ENCODE measurements around the gene EPHA3. TPM values are rescaled to one million over a fixed set of nuclear protein-coding genes. Genes with fewer than 3 reads are reported as not detected.

The EPHA3 gene
- total RNA-seq, 2 donors from 2014 or later, result 0.15 to 0.18 TPM

DNA sequence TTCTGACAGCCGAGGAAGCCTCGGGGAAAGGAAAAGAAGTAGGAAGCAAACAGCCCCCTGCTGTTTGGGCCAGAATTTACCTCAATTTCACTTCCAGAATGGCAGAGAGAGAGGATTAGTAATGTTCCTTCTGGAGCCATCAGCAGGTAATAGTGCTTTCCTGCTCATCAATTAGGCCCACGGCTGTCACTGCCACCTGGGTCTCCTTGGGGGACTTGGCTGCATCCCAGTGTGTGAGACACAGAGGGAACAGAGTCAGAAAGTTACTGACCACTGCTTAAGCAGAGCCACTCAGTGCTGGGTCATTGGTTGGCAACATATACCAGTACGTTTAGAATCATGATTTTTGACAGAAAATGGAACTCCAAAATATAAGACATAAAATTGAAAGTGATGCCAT, 397.0 kb downstream of the EPHA3 start:
- Histone ChIP-seq H3K9ac (ENCODE audit: extremely low read depth, low read length, poor library complexity, severe bottlenecking) (no peak overlapping the region), H3K27me3 (ENCODE audit: control insufficient read depth, insufficient read depth, low read length, poor library complexity, severe bottlenecking) (no peaks in the 10 kb centered on the region), H3K36me3 (ENCODE audit: control insufficient read depth, insufficient read depth, low read length) (no peaks in the 10 kb centered on the region), H3K27ac (ENCODE audit: low read depth, low read length) (no peak overlapping the region), H3K4me3 (ENCODE audit: low read length) (no peak overlapping the region), H3K9me3 (ENCODE audit: control insufficient read depth, low read length) (no peaks in the 10 kb centered on the region), H3K4me1 (ENCODE audit: control insufficient read depth, insufficient read depth, low read length) (no peaks in the 10 kb centered on the region)
- Mint-ChIP-seq H3K36me3 (ENCODE audit: low read depth) (no peaks in the 10 kb centered on the region), H3K9me3 (no peaks in the 10 kb centered on the region), H3K27ac (no peak overlapping the region), H3K27me3 (ENCODE audit: insufficient read depth) (no peaks in the 10 kb centered on the region), H3K4me3 (no peak overlapping the region), H3K4me1 (peaks cover 1% of the 10 kb centered on the region)
- TF ChIP-seq CTCF (conservative IDR thresholded peaks at IDR 0.05), result no peak
- DNase-seq, result no peak
- WGBS, 2 experiments (ENCODE audit: insufficient coverage in 1 of 2, insufficient read length in 1 of 2), result 89 to 94% methylated on average over 3 to 4 of the region's 4 CpGs

GRCh38 chr3:89506462-89507103, 399.2 kb downstream of the EPHA3 start:
- Mint-ChIP-seq H3K36me3 (ENCODE audit: low read depth) (no peaks in the 10 kb centered on the region), H3K4me1 (peaks cover 1% of the 10 kb centered on the region), H3K27me3 (ENCODE audit: insufficient read depth) (no peaks in the 10 kb centered on the region), H3K4me3 (no peak overlapping the region), H3K27ac (no peak overlapping the region), H3K9me3 (no peaks in the 10 kb centered on the region)
- Histone ChIP-seq H3K4me1 (ENCODE audit: control insufficient read depth, insufficient read depth, low read length) (no peaks in the 10 kb centered on the region), H3K36me3 (ENCODE audit: control insufficient read depth, insufficient read depth, low read length) (no peaks in the 10 kb centered on the region), H3K4me3 (ENCODE audit: low read length) (no peak overlapping the region), H3K9me3 (ENCODE audit: control insufficient read depth, low read length) (no peaks in the 10 kb centered on the region), H3K27ac (ENCODE audit: low read depth, low read length) (no peak overlapping the region), H3K9ac (ENCODE audit: extremely low read depth, low read length, poor library complexity, severe bottlenecking) (no peak overlapping the region), H3K27me3 (ENCODE audit: control insufficient read depth, insufficient read depth, low read length, poor library complexity, severe bottlenecking) (no peaks in the 10 kb centered on the region)
- TF ChIP-seq CTCF (conservative IDR thresholded peaks at IDR 0.05), result no peak
- no peak for DNase-seq
- WGBS, 2 experiments (ENCODE audit: insufficient coverage in 1 of 2, insufficient read length in 1 of 2), result 92 to 96% methylated on average over 2 to 3 of the region's 3 CpGs

DNA sequence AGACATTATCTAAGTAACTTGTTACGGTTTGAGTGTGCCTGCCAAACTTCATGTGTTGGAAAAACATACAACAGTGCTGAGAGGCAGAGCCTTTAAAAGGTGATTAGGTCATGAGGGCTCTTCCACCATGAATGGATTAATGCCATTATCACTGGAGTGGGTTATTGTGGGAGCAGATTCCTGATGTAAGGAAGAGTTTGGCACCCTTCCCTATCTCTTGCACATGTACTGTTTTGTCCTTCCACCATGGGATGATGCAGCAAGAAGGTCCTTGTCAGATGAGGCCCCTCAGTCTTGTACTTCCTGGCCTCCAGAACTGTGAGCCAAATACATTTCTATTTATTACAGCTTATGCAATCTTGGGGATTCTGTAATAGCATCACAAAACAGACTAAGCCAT, 413.9 kb downstream of the EPHA3 start:
- no peaks in the 10 kb centered on the region for H3K4me1 ChIP-seq (ENCODE audit: control insufficient read depth, insufficient read depth, low read length)
- WGBS, 2 experiments (ENCODE audit: insufficient coverage in 1 of 2, insufficient read length in 1 of 2), result 97 to 100% methylated on average over 1 of the region's 1 CpG
- H3K27ac ChIP-seq (ENCODE audit: low read depth, low read length), result no peak overlapping the region
- no peaks in the 10 kb centered on the region for H3K36me3 Mint-ChIP-seq (ENCODE audit: low read depth)
- H3K9me3 ChIP-seq (ENCODE audit: control insufficient read depth, low read length), result no peaks in the 10 kb centered on the region
- H3K4me1 Mint-ChIP-seq, result peaks cover 5% of the 10 kb centered on the region
- H3K27me3 ChIP-seq (ENCODE audit: control insufficient read depth, insufficient read depth, low read length, poor library complexity, severe bottlenecking), result no peaks in the 10 kb centered on the region
- no peaks in the 10 kb centered on the region for H3K27me3 Mint-ChIP-seq (ENCODE audit: insufficient read depth)
- H3K9ac ChIP-seq (ENCODE audit: extremely low read depth, low read length, poor library complexity, severe bottlenecking), result no peak overlapping the region
- TF ChIP-seq CTCF (conservative IDR thresholded peaks at IDR 0.05), result no peak
- H3K9me3 Mint-ChIP-seq, result no peaks in the 10 kb centered on the region
- H3K27ac Mint-ChIP-seq, result no peak overlapping the region
- DNase-seq, result no peak
- no peak overlapping the region for H3K4me3 Mint-ChIP-seq
- H3K36me3 ChIP-seq (ENCODE audit: control insufficient read depth, insufficient read depth, low read length), result no peaks in the 10 kb centered on the region
- H3K4me3 ChIP-seq (ENCODE audit: low read length), result no peak overlapping the region
